ENCODE data around the gene KLC4. TPM values are rescaled to one million over a fixed set of nuclear protein-coding genes. Genes with fewer than 3 reads are reported as not detected.
"Not testable (repeated sequence)": the region's sequence is repeated elsewhere in the genome, so short reads cannot be mapped to it uniquely, and the experiment has no call there.

Gene KLC4
- total and polyA plus RNA-seq, 9 donors, result 19.4 to 36.3 (median 26.0) TPM

DNA sequence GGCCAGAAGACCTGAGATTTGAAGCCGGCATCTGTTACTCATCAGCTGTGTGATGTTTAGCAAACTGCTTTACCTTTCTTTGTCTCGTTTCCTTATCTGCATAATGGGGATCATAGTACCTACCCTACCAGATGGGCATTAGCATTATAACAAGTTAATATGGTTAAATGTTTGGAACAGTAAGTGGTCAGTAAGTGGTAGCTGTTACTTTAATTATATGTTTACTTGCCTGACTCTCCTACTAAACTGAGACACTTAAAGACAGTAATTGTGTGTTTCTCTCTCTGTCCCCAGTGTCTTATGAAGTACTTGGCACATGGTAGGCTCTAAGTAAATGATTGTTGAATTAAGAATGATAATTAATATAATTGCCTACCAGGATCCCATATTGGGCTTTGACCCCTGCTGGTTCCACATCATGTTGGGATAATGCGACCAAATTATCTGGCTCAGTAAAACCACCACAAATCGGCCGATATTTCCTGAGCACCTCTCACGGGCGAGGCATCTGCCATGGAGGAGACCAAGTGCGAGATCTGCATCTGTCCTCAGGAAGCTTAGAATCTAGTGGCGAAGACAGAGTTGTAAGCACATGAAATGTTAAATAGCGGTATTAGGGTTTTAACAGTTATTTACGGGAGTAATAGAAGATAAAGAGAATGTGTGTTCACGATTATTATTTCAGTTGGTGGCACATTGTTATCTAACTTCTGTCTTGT, 48.1 kb downstream of the KLC4 start:
- Histone ChIP-seq H3K4me1 (ENCODE audit: control insufficient read depth, insufficient read depth, low read length) (no peaks in the 10 kb centered on the region), H3K27me3 (ENCODE audit: control insufficient read depth, insufficient read depth, low read length) (no peaks in the 10 kb centered on the region), H3K9me3 (replicated peaks; ENCODE audit: control insufficient read depth, low read depth, low read length) (no peaks in the 10 kb centered on the region), H3K4me3 (ENCODE audit: low read length) (no peak overlapping the region), H3K36me3 (ENCODE audit: control insufficient read depth, insufficient read depth, low read length) (no peaks in the 10 kb centered on the region), H3K27ac (ENCODE audit: low read length) (no peak overlapping the region)
- 100% methylated on average over 8 of the region's 12 CpGs for WGBS (ENCODE audit: insufficient coverage)
- DNase-seq, result no peak

DNA sequence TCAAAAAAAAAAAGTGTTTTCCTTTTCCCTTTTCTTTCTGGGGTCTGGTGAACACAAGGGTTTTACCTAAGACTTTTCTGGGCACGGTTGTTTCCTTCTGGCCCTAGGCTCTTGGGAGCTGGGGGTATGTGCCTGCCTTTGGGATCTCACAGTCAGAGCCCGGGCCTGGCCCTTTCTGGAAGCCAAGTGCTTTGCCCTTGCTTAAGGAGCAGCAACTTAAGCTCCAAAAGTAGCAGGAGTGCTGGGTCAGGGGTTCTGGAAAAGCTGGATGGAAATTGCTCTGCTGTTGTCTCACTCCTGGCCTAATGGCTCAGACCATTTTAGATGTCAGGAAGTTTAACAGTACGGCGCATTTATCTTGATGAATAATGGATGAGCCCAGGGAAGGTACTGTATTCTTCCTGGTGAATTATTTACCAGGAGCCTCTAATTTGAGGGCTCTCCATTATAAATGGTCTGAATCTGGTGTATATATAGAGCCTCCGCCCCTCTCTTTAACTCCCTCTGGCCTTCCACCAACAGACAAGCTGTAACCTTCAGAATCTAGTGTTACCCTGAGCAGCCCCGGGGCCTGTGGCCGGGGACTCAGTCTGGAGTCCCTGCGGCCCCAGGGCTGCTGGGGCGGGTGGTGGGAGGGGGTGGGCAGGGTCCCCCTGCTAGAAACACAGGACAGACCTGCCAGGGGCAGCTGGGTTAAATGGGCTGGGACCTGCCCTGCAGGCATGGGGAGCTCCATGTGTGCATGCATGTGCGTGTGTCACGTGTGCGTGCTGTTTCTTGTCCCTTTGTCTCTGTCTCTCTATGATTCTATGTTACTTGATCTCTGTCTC, 54.2 kb downstream of the KLC4 start:
- DNase-seq, result no peak
- Histone ChIP-seq H3K27me3 (ENCODE audit: control insufficient read depth, insufficient read depth, low read length) (no peaks in the 10 kb centered on the region), H3K4me3 (ENCODE audit: low read length) (no peak overlapping the region), H3K36me3 (ENCODE audit: control insufficient read depth, insufficient read depth, low read length) (no peaks in the 10 kb centered on the region), H3K4me1 (ENCODE audit: control insufficient read depth, insufficient read depth, low read length) (peaks cover 28% of the 10 kb centered on the region), H3K27ac (ENCODE audit: low read length) (peak overlapping the region; percentile 80), H3K9me3 (replicated peaks; ENCODE audit: control insufficient read depth, low read depth, low read length) (no peaks in the 10 kb centered on the region)
- 29% methylated on average over 9 of the region's 12 CpGs for WGBS (ENCODE audit: insufficient coverage)

DNA sequence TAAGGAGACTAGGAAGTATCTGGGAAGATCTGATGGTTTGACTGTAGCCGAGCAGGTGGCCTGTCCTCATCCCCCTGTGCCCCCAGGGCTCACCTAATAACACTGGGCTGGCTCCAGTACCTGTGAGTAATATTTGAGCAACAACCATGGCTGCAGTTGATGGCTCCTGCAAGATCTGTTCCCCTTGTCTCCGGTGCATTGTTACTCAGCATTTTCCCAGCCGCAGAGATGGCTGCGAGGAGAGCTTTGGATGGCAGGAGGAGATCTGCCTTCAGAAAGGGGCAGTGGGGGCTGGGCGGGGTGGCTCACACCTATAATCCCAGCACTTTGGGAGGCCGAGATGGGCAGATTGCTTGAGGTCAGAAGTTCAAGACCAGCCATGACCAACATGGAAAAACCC, 55.9 kb downstream of the KLC4 start:
- Histone ChIP-seq H3K4me3 (ENCODE audit: low read length) (no peak overlapping the region), H3K27me3 (ENCODE audit: control insufficient read depth, insufficient read depth, low read length) (no peaks in the 10 kb centered on the region), H3K36me3 (ENCODE audit: control insufficient read depth, insufficient read depth, low read length) (no peaks in the 10 kb centered on the region), H3K9me3 (replicated peaks; ENCODE audit: control insufficient read depth, low read depth, low read length) (no peaks in the 10 kb centered on the region), H3K4me1 (ENCODE audit: control insufficient read depth, insufficient read depth, low read length) (peaks cover 43% of the 10 kb centered on the region), H3K27ac (ENCODE audit: low read length) (no peak overlapping the region)
- WGBS (ENCODE audit: insufficient coverage), result 71% methylated on average over 1 of the region's 6 CpGs
- no peak for DNase-seq

DNA sequence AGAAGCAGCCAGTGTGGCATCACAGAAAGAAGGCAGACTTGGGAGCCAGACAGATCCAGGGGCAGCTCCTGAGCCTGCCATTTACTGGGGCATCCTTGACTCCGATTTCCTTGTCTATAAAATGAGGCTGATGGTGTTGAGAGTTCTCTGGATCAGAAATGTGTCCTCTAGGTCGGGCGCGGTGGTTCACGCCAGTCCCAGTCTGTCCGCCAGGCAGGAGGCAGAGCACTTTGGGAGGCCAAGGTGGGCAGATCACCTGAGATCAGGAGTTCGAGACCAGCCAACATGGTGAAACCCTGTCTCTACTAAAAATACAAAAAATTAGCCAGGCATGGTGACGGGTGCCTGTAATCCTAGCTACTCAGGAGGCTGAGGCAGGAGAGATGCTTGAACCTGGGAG, 58.0 kb downstream of the KLC4 start:
- not testable (repeated sequence) for H3K27ac ChIP-seq (ENCODE audit: low read length); H3K27me3 ChIP-seq (ENCODE audit: control insufficient read depth, insufficient read depth, low read length); H3K4me3 ChIP-seq (ENCODE audit: low read length); DNase-seq; H3K9me3 ChIP-seq (replicated peaks; ENCODE audit: control insufficient read depth, low read depth, low read length); H3K36me3 ChIP-seq (ENCODE audit: control insufficient read depth, insufficient read depth, low read length)
- peaks cover 63% of the 10 kb centered on the region for H3K4me1 ChIP-seq (ENCODE audit: control insufficient read depth, insufficient read depth, low read length)
- WGBS (ENCODE audit: insufficient coverage), result 98% methylated on average over 6 of the region's 8 CpGs

DNA sequence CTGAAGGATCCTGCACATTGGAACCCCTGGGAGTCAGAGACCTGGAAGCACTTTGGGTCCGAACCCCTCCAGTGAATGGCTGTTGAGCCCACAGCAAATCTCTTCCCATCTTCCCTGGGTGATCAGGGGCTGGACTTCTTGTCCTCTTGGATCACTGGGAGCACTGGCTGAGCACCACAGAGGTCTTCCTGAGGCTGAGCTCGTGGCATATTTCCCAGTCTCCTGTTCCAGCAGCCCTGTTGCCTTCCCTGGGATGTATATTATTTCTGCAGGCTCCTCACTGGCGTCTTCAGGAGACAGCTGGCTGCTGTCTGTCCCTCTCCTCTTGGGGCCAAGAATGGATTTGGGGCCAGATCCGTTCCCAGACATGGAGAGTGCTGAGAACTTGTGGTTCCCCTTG, 60.1 kb downstream of the KLC4 start:
- Histone ChIP-seq H3K36me3 (ENCODE audit: control insufficient read depth, insufficient read depth, low read length) (no peaks in the 10 kb centered on the region), H3K4me3 (ENCODE audit: low read length) (no peak overlapping the region), H3K27me3 (ENCODE audit: control insufficient read depth, insufficient read depth, low read length) (no peaks in the 10 kb centered on the region), H3K27ac (ENCODE audit: low read length) (peak overlapping the region; percentile 60), H3K4me1 (ENCODE audit: control insufficient read depth, insufficient read depth, low read length) (peaks cover 68% of the 10 kb centered on the region), H3K9me3 (replicated peaks; ENCODE audit: control insufficient read depth, low read depth, low read length) (no peaks in the 10 kb centered on the region)
- peak; percentile 81 for DNase-seq
- WGBS (ENCODE audit: insufficient coverage), result 36% methylated on average over 3 of the region's 4 CpGs

DNA sequence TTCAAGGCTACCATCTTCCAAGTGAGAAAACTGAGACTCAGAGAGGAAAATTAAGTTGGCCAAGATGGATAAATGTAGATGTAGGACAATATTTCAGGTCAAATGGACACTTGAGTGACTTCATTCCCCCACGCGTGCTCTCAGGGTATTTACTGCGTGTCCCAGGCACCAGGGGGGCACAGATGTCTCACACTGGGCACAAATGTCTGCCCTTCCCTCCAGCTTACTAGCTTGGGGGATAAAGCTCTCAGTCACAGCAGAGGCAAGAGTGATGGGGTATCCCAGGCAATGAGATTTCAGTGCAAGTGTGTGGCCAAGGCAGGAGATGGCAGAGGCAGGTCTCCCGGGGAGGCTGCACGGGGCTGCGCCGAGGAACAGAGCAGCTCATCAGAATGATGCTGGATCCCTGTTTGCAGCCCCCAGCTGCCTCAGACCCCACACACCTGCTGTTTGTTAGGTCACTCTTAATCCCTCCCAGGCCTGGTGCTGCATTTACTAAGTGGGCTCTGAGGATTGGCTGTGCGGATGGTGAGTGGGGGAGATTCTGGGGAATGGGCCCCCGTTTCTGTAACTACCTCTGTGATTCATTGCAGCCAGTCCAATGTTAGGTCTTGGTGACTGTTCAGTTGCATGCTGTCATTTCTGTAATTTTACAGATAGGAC, 60.8 kb downstream of the KLC4 start:
- Histone ChIP-seq H3K4me3 (ENCODE audit: low read length) (no peak overlapping the region), H3K27ac (ENCODE audit: low read length) (peak overlapping the region; percentile 60), H3K4me1 (ENCODE audit: control insufficient read depth, insufficient read depth, low read length) (peaks cover 75% of the 10 kb centered on the region), H3K36me3 (ENCODE audit: control insufficient read depth, insufficient read depth, low read length) (no peaks in the 10 kb centered on the region), H3K9me3 (replicated peaks; ENCODE audit: control insufficient read depth, low read depth, low read length) (no peaks in the 10 kb centered on the region), H3K27me3 (ENCODE audit: control insufficient read depth, insufficient read depth, low read length) (no peaks in the 10 kb centered on the region)
- 60% methylated on average over 4 of the region's 9 CpGs for whole genome bisulfite sequencing (ENCODE audit: insufficient coverage)
- no peak for DNase-seq

DNA sequence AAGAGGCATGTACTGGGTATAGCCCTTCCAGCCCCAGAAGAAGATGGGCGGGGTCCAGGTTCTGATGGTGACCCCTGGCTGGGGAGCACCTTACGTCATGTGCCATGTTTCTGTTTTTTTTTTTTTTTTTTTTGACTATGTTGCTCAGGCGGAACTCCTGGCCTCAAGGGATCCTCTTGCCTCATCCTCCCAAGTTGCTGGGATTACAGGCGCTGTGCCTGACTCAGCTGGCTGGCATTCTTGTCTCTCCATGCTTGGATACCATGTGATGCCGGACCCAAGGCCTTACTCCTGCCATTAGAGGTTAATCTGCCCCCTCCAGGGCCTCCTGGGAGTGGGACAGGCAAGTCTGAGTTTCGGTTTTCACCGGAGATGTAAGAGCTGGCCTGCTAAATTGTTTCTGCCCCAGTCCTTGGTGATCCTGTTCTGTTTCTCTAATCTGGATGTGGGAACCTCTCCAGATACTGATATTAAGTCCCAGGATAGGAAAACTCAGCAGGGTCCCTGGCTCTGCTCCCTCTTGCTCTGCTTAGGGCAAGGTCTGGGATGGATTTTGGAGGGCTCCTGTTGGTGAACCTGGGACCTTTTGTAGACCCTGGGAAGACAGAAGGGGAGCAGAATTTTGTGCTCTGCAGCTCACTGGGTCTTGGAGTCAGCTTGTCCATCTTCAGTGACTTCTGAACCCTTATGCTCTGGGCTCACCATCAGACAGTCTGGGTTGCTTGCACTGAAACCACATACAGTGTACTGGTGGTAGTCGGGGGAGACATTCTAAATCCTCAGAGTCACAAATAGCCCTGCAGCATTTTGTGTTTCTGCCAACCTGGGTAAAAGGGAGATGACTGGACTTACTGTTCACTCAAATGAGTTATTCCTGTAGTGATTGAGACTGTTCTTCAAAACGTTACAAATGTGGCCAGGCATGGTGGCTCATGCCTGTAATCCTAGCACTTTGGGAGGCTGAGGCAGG, 61.8 kb downstream of the KLC4 start:
- H3K36me3 ChIP-seq (ENCODE audit: control insufficient read depth, insufficient read depth, low read length), result no peaks in the 10 kb centered on the region
- peaks cover 73% of the 10 kb centered on the region for H3K4me1 ChIP-seq (ENCODE audit: control insufficient read depth, insufficient read depth, low read length)
- H3K27ac ChIP-seq (ENCODE audit: low read length), result peak overlapping the region; percentile 16
- no peaks in the 10 kb centered on the region for H3K9me3 ChIP-seq (replicated peaks; ENCODE audit: control insufficient read depth, low read depth, low read length)
- 36% methylated on average over 5 of the region's 9 CpGs for WGBS (ENCODE audit: insufficient coverage)
- no peaks in the 10 kb centered on the region for H3K27me3 ChIP-seq (ENCODE audit: control insufficient read depth, insufficient read depth, low read length)
- no peak overlapping the region for H3K4me3 ChIP-seq (ENCODE audit: low read length)
- DNase-seq, result peak; percentile 60

DNA sequence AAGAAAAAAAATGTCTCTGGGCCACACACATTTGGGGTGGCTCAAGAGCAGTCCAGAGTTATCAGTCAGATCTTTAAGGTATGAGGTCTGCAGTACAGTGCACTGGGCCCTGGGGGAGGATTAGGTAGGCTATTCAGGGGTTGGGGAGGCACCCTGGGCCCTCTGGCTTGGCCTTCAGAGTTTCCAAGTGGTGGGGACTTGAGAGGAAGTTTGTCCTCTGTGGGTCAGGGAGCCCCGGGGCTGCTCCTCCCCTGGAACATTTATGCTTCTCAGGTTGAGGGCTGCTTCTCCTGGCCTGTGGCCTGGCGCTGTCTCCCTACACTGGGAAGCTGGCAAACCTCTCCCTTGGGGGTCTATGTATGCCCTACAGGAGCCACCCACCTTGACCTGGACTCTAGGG, 62.7 kb downstream of the KLC4 start:
- Histone ChIP-seq H3K4me1 (ENCODE audit: control insufficient read depth, insufficient read depth, low read length) (peaks cover 68% of the 10 kb centered on the region), H3K27me3 (ENCODE audit: control insufficient read depth, insufficient read depth, low read length) (no peaks in the 10 kb centered on the region), H3K9me3 (replicated peaks; ENCODE audit: control insufficient read depth, low read depth, low read length) (no peaks in the 10 kb centered on the region), H3K36me3 (ENCODE audit: control insufficient read depth, insufficient read depth, low read length) (no peaks in the 10 kb centered on the region), H3K27ac (ENCODE audit: low read length) (no peak overlapping the region), H3K4me3 (ENCODE audit: low read length) (no peak overlapping the region)
- 100% methylated on average over 1 of the region's 2 CpGs for WGBS (ENCODE audit: insufficient coverage)
- DNase-seq, result no peak

DNA sequence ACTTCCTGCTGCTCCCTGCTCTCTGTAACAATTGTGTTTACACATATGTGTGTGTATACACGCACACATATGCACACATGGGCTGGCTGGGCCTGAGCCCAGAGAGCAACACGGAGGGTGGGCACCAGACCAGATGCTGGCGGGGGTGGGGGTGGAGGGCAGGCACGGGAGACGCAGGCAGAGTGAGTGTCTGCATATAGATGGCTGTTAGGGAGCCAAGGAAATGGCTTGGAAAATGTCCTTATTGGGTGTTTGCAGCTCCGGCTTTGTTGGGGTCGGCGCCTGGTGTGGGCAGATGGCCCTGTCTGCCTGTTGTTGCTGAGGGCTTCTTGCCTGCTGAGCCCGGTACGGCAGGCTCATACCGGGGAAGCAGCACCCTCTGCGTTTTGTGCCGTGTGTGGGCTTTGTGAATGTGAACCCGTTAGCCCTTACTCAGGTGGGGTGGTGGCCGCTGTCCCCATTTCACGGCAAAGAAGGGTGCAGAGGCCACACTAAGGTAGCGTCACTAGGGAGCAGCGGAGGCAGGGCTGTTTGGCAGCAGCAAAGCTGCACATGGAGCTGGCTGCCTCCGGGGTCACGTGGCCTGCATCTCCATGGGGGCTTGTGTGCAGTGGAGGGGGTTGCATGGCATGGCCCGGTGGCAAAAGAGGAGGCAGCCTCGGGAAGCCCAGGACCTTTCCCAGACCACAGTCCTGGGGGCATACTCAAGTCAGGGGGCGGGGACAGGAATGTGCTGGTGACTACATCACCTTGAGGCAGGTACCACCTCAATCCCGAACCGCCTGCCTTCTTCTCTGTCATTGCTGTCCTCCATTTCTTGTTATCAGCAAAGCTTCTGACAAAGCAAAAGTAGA, 64.3 kb downstream of the KLC4 start:
- no peaks in the 10 kb centered on the region for H3K27me3 ChIP-seq (ENCODE audit: control insufficient read depth, insufficient read depth, low read length)
- H3K9me3 ChIP-seq (replicated peaks; ENCODE audit: control insufficient read depth, low read depth, low read length), result no peaks in the 10 kb centered on the region
- H3K4me3 ChIP-seq (ENCODE audit: low read length), result no peak overlapping the region
- peaks cover 75% of the 10 kb centered on the region for H3K4me1 ChIP-seq (ENCODE audit: control insufficient read depth, insufficient read depth, low read length)
- DNase-seq, result no peak
- no peaks in the 10 kb centered on the region for H3K36me3 ChIP-seq (ENCODE audit: control insufficient read depth, insufficient read depth, low read length)
- WGBS (ENCODE audit: insufficient coverage), result 37% methylated on average over 24 of the region's 25 CpGs
- no peak overlapping the region for H3K27ac ChIP-seq (ENCODE audit: low read length)

All from muscle of leg (tissue), 11 donors.